Embryonic facial prominence (tissue), 1 donor: ENCODE measurements around the gene GGTLC3.
"Not testable (repeated sequence)": the region's sequence is repeated elsewhere in the genome, so short reads cannot be mapped to it uniquely, and the experiment has no call there.

Experiments
- DNase-seq: peaks from one replicate; pipeline ENCODE4 v3.0.0-alpha.2; 2016; ENCODE audit errors: extremely low spot score

GGTLC3 gene

GRCh38 chr22:18518061-18518460 is at the start of gene GGTLC3:
GGTLC3 (minus strand) TSS chr22:18518161; CDS start chr22:18517897, 264 bp downstream.
- not testable (repeated sequence) for DNase-seq

- DNase-seq: not testable (repeated sequence)
These were observed 42.4 kb upstream of the GGTLC3 start for GRCh38 chr22:18560099-18560974.

GRCh38 chr22:18558939-18559338 is 41.0 kb upstream of the GGTLC3 start:
- not testable (repeated sequence) for DNase-seq

- not testable (repeated sequence) for DNase-seq
These were observed 40.6 kb upstream of the GGTLC3 start for GRCh38 chr22:18558516-18558915.

- DNase-seq: not testable (repeated sequence)
These were observed 36.6 kb upstream of the GGTLC3 start for GRCh38 chr22:18554280-18555256.

- DNase-seq: not testable (repeated sequence)
These were observed 35.1 kb upstream of the GGTLC3 start for GRCh38 chr22:18552839-18553597.

GRCh38 chr22:18551046-18551445 is 33.1 kb upstream of the GGTLC3 start:
- not testable (repeated sequence) for DNase-seq

- not testable (repeated sequence) for DNase-seq
These were observed 31.7 kb upstream of the GGTLC3 start for GRCh38 chr22:18549458-18550179.

- DNase-seq: not testable (repeated sequence)
These were observed 26.7 kb upstream of the GGTLC3 start for GRCh38 chr22:18544615-18545014.

GRCh38 chr22:18543400-18543799 is 25.4 kb upstream of the GGTLC3 start:
- DNase-seq: not testable (repeated sequence)

- not testable (repeated sequence) for DNase-seq
These were observed 22.0 kb upstream of the GGTLC3 start for GRCh38 chr22:18539994-18540393.

- not testable (repeated sequence) for DNase-seq
These were observed 16.4 kb upstream of the GGTLC3 start for GRCh38 chr22:18534315-18534714.

- DNase-seq: not testable (repeated sequence)
These were observed 15.7 kb upstream of the GGTLC3 start for GRCh38 chr22:18533633-18534032.

GRCh38 chr22:18529416-18530145 is 11.6 kb upstream of the GGTLC3 start:
- not testable (repeated sequence) for DNase-seq

GRCh38 chr22:18528597-18529415 is 10.8 kb upstream of the GGTLC3 start:
- DNase-seq: not testable (repeated sequence)

GRCh38 chr22:18527752-18528596 is 10.0 kb upstream of the GGTLC3 start, which contains the start of gene TMEM191B:
TMEM191B (plus strand) TSS chr22:18527802; CDS start chr22:18527981, 179 bp downstream.
- not testable (repeated sequence) for DNase-seq

- DNase-seq: not testable (repeated sequence)
These were observed 5.4 kb upstream of the GGTLC3 start for GRCh38 chr22:18523328-18523727.

- not testable (repeated sequence) for DNase-seq
These were observed 4.8 kb upstream of the GGTLC3 start for GRCh38 chr22:18522762-18523161.
